Activated naive CD4-positive, alpha-beta T cell treated with Interleukin-2 at 50 U/mL for 16 hours (primary cell): ENCODE data around the gene PCDHB13.
A peak's percentile ranks its signal among the peaks of the same experiment; 100 is the strongest.
"Not testable (repeated sequence)": the region's sequence is repeated elsewhere in the genome, so short reads cannot be mapped to it uniquely, and the experiment has no call there.

Experiments
- DNase-seq: peaks from one replicate; pipeline ENCODE4 v3.0.0-alpha.2; 2020

The PCDHB13 gene

DNA sequence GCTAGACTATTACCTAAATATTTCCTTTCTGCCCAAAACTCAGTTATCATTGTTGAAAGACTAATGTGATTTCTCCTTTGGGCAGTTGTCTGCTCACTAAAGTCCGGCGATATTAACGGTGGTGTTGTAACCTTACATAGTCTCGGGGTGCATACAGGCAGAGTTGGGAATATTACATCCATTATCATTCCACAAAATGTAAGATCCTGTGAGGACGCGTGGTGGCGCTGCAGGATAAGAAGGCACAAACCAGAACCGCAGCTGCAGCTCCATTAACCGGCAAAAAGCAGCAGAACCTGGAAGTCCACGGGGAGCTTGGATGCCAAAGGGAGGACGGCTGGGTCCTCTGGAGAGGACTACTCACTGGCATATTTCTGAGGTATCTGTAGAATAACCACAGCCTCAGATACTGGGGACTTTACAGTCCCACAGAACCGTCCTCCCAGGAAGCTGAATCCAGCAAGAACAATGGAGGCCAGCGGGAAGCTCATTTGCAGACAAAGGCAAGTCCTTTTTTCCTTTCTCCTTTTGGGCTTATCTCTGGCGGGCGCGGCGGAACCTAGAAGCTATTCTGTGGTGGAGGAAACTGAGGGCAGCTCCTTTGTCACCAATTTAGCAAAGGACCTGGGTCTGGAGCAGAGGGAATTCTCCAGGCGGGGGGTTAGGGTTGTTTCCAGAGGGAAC lies at the start of gene PCDHB13:
Gene PCDHB13 (plus strand): TSS at position 264 of the 684 bp plus-strand sequence. CDS start 205 bp downstream, at position 469.
- DNase-seq = peak; percentile 17

DNA sequence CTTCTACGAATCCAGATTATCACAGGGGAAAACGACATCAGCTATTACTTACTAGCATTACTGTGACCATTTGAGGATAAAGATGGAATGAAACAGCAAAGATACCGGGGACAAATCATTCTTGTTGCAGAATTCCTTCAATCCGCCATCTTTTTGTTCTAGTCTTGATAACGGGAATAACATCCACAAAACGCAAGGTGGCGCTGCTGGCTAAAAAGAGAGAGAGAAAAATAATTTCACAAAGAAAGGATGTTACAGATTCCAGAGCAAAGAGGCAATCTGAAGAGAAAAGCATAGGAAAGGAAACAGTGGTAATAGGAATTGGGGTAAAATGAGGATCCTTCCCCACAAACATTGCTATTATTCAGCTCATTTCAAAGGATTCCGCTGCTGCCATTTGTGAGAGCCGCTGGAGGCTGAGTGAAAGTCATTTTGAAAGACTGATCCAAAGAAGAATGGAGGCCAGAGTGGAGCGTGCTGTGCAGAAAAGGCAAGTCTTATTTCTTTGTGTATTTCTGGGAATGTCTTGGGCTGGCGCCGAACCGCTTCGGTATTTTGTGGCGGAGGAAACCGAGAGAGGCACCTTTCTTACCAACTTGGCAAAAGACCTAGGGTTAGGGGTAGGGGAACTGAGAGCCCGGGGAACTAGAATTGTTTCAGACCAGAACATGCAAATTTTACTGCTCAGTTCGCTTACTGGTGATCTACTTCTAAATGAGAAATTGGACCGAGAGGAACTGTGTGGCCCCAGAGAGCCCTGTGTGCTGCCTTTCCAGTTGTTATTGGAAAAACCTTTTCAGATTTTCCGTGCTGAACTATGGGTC lies 41.1 kb upstream of the PCDHB13 start, which contains the start of gene PCDHB7:
Gene PCDHB7 (plus strand): TSS at position 264 of the 824 bp plus-strand sequence. CDS start 192 bp downstream, at position 456.
- peak; percentile 6 for DNase-seq

GRCh38 chr5:141174291-141175104 lies 39.2 kb upstream of the PCDHB13 start:
- not testable (repeated sequence) for DNase-seq

- DNase-seq = no peak
These were observed 37.8 kb upstream of the PCDHB13 start for GRCh38 chr5:141175933-141176332.

GRCh38 chr5:141177577-141178191 lies 36.0 kb upstream of the PCDHB13 start, which contains the start of gene PCDHB8:
Gene PCDHB8, plus strand, starts transcription at chr5:141177790. Its CDS starts 245 bp downstream, at chr5:141178035.
- DNase-seq = not testable (repeated sequence)

DNA sequence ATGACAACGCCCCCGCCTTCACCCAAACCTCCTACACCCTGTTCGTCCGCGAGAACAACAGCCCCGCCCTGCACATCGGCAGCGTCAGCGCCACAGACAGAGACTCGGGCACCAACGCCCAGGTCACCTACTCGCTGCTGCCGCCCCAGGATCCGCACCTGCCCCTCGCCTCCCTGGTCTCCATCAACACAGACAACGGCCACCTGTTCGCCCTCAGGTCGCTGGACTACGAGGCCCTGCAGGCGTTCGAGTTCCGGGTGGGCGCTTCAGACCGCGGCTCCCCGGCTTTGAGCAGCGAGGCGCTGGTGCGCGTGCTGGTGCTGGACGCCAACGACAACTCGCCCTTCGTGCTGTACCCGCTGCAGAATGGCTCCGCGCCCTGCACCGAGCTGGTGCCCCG lies 34.3 kb upstream of the PCDHB13 start:
- DNase-seq = not testable (repeated sequence)

GRCh38 chr5:141179876-141180275 lies 33.8 kb upstream of the PCDHB13 start:
- DNase-seq = not testable (repeated sequence)

DNA sequence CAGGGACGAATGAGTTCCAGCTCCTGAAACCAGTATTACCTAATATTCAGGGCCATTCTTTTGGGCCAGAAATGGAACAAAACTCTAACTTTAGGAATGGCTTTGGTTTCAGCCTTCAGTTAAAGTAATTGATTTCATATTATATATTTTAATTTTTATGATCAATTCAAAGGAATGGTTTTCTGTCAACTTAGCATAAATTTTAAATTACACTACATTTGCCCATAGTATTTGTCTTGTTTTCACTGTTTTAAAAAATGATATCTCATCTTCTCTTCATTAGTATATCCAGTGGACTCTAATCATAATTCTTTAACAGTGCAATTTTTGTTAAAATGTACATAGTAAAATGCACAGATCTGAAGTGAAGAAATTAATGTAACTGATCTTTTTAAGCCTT lies 33.4 kb upstream of the PCDHB13 start:
- DNase-seq = no peak

DNA sequence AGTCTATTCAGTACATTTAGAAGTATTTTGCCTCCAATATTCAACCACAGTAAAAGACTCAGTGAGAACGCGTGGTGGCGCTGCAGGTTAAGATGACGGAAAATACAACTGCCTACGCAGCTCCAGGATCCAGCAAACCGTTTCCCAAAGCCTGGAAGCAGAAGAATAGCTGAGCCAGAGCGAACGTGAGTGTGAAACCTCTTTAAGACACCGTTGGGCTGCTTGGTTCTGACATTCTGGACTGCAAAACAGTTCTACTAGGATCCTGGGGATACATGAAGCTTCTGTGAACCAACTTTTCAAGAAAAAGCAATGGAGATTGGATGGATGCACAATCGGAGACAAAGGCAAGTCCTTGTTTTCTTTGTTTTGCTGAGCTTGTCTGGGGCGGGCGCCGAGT lies 31.5 kb upstream of the PCDHB13 start, which contains the start of gene PCDHB16:
Gene PCDHB16 (plus strand): TSS at position 140 of the 400 bp plus-strand sequence. CDS start 173 bp downstream, at position 313.
- DNase-seq = no peak

DNA sequence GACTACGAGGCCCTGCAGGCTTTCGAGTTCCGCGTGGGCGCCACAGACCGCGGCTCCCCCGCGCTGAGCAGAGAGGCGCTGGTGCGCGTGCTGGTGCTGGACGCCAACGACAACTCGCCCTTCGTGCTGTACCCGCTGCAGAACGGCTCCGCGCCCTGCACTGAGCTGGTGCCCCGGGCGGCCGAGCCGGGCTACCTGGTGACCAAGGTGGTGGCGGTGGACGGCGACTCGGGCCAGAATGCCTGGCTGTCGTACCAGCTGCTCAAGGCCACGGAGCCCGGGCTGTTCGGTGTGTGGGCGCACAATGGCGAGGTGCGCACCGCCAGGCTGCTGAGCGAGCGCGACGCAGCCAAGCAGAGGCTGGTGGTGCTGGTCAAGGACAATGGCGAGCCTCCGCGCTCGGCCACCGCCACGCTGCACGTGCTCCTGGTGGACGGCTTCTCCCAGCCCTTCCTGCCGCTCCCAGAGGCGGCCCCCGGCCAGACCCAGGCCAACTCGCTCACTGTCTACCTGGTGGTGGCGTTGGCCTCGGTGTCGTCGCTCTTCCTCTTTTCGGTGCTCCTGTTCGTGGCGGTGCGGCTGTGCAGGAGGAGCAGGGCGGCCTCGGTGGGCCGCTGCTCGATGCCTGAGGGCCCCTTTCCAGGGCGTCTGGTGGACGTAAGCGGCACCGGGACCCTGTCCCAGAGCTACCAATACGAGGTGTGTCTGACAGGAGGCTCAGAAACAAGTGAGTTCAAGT lies 29.4 kb upstream of the PCDHB13 start:
- DNase-seq = not testable (repeated sequence)

DNA sequence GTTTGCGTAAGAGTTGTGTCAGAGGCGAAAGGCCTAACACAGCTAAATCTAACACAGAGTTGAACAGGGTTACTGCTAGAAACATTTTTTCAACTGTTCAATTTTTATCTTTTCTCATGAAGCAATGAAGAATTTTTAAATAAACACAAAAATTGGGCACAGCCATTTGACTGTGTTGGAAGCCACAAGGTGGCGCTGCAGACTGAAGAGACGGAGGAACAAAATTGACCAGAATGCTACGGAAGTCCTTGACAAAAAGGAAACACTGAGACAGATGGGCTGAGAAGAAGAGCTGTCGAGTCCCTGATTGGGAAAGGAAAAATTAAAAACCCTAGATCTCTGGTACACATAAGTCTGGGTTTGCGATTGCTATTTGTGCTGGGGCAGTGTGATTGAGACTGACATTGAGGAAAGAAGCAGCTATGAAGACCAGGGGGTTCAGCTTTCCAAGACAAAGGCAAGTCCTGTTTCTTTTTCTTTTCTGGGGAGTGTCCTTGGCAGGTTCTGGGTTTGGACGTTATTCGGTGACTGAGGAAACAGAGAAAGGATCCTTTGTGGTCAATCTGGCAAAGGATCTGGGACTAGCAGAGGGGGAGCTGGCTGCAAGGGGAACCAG lies 26.7 kb upstream of the PCDHB13 start, which contains the start of gene PCDHB9:
Gene PCDHB9 (plus strand): TSS at position 265 of the 616 bp plus-strand sequence. CDS start 158 bp downstream, at position 423.
- peak; percentile 37 for DNase-seq

GRCh38 chr5:141188682-141189081 lies 25.0 kb upstream of the PCDHB13 start:
- DNase-seq = not testable (repeated sequence)

- DNase-seq = not testable (repeated sequence)
These were observed 24.6 kb upstream of the PCDHB13 start for GRCh38 chr5:141189131-141189530.

DNA sequence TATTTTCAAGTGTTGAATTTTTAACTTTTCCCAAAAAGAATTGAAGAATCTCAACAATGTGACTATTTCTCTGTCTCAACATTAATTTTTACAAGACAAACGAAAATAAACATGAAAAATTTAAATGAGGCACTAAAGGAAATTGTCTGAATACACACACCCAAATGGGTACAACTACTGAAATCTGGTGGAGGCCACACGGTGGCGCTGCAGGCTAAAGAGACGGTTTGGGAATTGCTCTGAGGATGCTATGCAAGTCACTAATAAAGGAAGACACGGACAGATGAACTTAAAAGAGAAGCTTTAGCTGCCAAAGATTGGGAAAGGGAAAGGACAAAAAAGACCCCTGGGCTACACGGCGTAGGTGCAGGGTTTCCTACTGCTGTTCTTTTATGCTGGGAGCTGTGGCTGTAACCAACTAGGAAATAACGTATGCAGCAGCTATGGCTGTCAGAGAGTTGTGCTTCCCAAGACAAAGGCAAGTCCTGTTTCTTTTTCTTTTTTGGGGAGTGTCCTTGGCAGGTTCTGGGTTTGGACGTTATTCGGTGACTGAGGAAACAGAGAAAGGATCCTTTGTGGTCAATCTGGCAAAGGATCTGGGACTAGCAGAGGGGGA lies 21.5 kb upstream of the PCDHB13 start, which contains the start of gene PCDHB10:
Gene PCDHB10 (plus strand): TSS at position 244 of the 616 bp plus-strand sequence. CDS start 200 bp downstream, at position 444.
- peak; percentile 33 for DNase-seq

DNA sequence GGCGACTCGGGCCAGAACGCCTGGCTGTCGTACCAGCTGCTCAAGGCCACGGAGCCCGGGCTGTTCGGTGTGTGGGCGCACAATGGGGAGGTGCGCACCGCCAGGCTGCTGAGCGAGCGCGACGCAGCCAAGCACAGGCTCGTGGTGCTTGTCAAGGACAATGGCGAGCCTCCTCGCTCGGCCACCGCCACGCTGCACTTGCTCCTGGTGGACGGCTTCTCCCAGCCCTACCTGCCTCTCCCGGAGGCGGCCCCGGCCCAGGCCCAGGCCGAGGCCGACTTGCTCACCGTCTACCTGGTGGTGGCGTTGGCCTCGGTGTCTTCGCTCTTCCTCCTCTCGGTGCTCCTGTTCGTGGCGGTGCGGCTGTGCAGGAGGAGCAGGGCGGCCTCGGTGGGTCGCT lies 19.4 kb upstream of the PCDHB13 start:
- not testable (repeated sequence) for DNase-seq

DNA sequence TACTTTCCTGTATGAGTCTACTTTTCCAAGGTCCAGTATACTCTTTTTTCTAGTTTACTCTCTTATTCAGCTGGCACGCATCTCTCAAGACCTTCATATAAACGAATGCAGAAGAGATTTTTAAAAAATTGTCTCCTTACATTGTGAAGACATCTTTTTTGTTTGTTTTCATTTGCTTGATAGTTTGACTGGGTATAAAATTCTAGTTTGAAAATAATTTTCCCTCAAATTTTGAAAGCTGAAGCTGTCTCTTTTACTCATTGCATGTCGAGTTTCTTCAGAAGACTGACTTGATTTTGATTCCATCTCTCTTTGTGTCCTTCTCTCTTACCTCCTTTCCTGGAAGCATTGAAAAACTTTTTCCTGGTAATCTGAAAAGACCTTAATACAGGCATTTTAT lies 17.4 kb upstream of the PCDHB13 start:
- no peak for DNase-seq

- no peak for DNase-seq
These were observed 14.1 kb upstream of the PCDHB13 start, which contains the start of gene PCDHB11 for GRCh38 chr5:141199359-141200235. Gene PCDHB11, plus strand, starts transcription at chr5:141199627. Its CDS starts 148 bp downstream, at chr5:141199775.

DNA sequence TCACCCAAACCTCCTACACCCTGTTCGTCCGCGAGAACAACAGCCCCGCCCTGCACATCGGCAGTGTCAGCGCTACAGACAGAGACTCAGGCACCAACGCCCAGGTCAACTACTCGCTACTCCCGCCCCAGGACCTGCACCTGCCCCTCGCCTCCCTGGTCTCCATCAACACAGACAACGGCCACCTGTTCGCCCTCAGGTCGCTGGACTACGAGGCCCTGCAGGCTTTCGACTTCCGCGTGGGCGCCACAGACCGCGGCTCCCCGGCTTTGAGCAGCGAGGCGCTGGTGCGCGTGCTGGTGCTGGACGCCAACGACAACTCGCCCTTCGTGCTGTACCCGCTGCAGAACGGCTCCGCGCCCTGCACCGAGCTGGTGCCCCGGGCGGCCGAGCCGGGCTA lies 12.6 kb upstream of the PCDHB13 start:
- DNase-seq = not testable (repeated sequence)

DNA sequence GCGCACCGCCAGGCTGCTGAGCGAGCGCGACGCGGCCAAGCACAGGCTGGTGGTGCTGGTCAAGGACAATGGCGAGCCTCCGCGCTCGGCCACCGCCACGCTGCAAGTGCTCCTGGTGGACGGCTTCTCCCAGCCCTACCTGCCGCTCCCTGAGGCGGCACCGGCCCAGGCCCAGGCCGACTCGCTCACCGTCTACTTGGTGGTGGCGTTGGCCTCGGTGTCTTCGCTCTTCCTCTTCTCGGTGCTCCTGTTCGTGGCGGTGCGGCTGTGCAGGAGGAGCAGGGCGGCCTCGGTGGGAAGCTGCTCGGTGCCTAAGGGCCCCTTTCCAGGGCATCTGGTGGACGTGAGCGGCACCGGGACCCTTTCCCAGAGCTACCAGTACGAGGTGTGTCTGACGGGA lies 12.1 kb upstream of the PCDHB13 start:
- not testable (repeated sequence) for DNase-seq
